Measurements from ENCODE around the gene KRT73.

KRT73 gene

GRCh38 chr12:52645120-52645761 lies 26.9 kb upstream of the KRT73 start:
- no peak for DNase-seq

DNA sequence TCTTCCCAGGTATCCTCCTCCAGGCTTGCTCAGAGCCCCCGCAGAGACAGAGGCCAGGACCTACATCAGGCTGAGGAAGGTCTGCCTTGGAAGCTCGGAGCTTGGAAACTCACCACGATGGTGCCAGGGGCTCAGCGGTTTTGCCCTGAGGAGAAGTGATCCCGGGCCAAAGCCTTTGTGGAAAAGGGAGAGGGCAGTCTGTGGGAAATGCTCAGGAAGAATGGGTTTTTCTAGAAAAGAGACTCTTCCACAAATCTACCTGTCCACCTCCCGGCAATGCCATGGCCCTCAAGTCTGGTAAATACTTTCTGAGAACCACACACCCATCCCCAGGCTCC lies 25.7 kb upstream of the KRT73 start:
- DNase-seq, result no peak

- no peak for DNase-seq
These were observed 25.1 kb upstream of the KRT73 start for GRCh38 chr12:52643233-52644077.

DNA sequence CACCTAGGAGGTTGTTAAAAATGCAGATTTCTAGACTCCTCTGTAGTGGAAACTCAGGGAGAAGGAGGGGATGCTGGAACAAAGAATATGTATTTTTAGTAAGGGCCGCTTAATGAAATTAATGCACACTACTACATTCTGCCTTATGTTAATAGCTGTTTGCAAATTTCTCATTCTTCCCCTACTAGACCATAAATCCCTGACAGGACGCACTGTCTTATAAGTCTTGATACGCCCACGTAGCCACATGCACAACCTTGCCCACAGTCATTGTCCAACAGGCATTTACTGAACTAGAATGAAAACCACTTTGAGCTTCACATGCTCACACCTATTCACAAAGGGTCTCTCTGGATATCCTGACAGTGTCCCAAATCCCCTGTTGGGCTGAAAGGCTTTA lies 23.1 kb upstream of the KRT73 start:
- DNase-seq, result no peak

DNA sequence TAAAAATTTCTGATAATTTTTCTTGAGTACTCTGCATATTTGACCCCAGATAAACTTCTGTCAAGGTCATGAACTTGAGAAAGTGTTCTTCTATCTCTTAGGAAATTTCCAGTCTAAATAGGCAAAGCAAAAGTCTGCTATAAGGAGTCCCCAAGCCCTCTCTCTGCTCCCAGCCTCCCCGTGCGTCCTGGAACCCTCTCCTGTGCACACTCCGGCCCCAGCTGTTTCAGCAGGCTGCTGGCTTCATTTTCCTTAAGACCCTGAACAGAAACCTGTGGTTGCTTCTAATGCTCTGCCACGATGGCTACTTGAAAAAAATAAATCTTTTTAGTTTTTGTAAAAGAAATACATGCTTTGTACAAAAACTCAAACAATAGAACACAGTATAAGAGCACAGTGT lies 18.9 kb upstream of the KRT73 start:
- DNase-seq, result no peak

GRCh38 chr12:52636592-52637258 lies 18.4 kb upstream of the KRT73 start:
- no peak for DNase-seq

DNA sequence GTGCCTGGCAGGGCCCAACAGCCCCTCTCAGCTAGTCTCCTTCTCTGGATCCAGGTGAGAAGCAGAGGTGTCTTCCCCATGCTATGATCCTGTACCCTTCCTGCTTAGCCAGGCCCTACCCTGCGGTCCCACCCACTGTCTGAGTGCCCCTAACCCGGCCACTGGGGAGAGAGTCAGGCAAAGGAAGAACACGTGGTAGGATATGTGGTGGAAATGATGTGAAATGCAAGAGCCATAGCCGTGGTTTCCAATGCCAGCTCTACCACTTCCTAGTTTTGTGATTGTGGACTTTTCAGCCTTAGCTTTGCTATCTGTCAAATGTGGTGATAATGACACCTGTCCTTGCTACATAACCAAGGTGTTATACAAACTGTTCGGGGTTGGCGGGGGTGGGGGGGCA lies 17.8 kb upstream of the KRT73 start:
- DNase-seq, result no peak

DNA sequence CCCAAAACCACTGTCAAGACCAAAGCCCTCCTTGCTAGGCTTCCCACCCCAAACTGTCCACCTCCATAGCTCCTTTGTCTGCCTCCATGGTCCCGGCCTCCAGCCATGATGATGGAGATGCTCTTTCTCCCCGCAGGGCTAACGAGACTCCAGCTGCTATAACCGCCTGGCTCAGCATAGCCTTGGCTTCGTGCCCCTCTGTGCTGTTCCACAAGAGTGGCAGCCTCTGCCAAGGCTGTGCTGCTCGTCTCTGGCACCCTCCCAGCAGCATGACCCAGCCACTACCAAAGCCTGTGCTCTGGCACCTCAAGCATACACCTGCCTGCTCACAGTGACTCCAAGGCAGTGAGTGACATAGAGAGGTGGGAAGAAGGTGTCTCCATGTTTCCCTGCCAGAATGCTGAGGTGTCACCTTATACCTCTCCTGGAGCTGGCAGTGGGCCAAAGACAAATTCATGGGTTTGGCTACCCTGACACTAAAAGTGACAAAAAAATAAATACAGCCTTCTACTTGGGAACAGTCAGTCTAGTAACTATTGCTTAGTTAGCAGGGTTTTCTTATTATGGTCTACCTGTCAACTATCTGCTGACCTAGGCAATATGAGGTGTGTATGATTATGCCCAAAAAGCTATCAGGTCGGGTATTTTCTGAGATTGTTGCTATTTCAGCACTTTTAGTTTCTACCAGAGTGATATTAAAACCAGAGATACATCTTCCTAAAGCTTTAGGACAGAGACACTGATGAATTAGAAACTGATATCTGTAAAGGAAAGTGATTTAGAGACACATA lies 16.1 kb upstream of the KRT73 start:
- no peak for DNase-seq

DNA sequence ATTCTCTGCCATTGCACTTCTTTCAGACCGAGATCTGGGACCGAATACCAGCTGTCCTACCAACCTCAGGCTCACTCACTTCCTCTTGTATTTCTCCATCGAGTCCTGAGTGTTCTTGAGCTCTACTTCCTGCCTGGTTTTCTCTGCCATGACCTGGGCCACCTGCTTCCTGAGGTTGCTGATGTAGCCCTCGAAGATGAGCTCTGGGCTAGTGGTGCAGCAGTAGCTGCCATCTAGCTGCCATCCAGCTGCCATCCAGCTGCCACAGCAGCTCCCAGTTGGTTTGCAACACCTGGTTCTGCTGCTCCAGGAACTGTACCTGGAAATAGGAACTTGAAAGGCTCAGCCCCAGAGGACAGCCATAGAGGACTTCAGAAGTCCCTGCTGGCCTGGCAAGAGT lies 15.0 kb upstream of the KRT73 start:
- DNase-seq, result no peak

GRCh38 chr12:52632656-52633055 lies 14.3 kb upstream of the KRT73 start:
- DNase-seq, result no peak

DNA sequence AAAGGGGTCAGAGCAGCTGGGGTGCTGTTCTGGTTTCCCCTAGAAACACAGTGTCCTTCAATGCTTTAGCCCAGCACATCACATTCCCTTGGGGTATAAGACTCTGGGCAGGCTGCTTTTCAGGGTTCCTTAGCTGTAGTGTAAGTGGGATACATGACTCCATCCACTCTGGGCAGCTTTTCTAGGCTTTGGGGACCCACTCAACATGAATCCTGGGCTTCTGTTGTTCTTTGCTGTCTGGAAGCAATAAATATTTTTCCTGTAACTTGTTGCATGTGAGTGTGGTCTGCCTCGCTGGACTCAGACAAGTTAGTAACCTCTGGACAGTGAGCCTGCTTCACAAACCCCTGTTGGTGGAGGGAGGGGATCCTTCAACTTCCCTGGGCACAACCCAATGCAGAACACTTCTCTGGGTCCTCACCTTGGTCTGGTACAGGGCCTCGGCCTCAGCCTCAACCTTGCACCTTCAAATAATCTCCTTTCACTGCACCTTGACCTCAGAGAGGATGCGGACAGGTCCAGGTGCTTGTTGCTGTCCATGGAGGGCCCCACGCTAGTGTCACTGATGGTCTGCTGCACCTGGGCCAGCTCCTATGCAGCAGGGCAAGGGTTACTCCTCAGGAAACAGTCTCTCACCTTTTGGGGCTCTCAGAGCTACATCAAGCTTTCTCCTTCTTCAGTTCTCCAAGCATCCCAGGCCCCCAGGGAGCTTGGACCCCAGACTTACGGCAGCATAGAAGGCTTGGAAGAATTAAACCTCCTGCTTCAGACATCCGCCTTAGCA lies 13.5 kb upstream of the KRT73 start:
- no peak for DNase-seq

DNA sequence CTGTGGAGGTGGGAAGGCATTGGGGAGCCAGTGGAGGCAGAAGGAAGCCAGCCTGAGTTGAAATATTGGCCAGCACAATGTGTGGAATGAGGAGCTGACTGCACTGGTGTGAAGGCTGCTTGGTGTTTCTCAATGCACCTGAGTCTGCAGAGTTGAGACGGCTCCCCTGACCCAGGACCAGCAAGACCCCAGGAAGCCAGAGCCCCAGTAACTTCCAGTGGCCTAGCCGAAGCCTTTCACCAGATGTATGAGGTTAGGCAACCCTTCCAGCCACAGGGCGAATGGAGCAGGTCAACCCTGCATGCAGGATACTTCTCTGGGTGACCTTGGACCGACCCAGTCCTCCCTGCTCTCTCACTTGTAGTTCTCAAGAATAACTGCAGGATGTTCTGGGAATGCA lies 12.9 kb upstream of the KRT73 start:
- no peak for DNase-seq

- DNase-seq, result no peak
These were observed 12.3 kb upstream of the KRT73 start for GRCh38 chr12:52630599-52631200.

DNA sequence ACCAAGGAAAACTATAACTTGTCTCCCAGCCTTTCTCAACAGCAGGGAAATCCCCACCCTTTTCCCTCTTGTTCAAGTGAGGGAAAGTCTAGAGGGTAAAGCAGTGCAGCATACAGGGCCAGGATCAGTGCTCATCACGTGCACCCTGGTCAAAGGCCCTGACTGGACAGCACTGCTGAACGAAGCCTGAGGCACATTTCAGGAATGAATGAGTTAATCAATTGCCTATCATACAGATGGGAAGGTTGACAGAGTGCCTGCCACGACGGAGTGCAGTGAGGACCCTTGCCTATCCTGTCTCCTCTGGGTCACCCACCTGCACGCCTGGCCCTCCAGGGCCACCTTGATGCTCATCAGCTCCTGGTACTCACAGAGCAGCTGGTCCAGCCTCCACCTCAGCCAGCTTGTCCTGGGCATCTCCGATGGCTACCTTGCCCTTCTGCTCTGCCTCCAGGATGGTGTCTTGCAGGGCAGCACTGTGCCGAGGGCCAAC lies 11.7 kb upstream of the KRT73 start:
- DNase-seq, result no peak

GRCh38 chr12:52629281-52630007 lies 11.1 kb upstream of the KRT73 start:
- no peak for DNase-seq

GRCh38 chr12:52628841-52629240 lies 10.5 kb upstream of the KRT73 start:
- DNase-seq, result no peak

DNA sequence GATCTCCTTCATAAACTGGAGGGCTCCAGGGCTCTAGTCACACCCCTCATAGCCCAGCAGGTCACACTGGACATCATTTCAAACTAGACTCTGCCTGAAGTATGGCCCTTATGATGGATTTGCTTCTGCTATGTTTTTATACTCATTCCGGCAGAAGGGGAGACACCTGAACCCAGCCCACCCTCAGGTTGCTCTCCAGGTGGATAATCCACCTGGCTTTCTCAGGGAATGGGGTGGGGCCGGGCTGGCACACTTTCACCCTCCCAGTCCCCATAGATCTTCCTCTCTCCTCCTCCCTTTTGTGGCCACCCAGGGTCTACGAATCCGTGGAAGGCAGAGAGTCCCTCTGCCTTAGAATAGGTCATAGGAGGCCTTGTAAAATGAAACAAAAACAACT lies 9.8 kb upstream of the KRT73 start:
- DNase-seq, result no peak

DNA sequence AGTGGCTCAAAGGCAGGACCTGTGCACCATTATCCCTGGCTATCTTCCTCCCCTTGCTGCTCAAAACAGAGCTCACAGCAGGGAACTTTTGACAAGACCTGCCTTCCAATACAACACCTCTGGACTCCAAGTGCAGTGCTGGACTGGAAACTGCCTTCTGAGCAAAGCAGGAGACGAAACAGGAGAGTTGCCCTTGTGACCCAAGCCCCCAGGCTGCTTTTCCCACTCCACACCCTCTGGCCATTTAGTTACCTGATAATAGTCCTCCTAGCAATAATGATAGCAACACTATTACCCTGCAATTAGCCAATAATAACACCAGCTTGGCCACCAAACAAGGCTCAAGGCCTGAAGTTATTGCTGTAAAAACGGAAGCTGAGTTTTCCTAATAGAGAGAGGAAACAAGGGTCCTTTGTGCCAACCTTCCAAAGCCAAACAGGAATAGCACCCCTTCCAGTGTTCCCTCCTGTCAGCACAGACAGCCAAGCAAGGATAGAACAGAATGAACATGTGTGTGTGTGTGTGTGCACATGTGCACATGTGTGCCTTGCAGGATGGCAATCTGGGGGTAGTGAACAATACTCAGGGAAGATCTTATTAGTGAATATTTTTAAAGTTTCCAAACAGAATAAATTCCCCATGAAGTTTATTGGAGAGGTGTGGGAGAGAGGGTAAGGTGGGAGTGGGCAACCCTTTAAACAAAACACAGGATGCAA lies 9.2 kb upstream of the KRT73 start:
- no peak for DNase-seq

DNA sequence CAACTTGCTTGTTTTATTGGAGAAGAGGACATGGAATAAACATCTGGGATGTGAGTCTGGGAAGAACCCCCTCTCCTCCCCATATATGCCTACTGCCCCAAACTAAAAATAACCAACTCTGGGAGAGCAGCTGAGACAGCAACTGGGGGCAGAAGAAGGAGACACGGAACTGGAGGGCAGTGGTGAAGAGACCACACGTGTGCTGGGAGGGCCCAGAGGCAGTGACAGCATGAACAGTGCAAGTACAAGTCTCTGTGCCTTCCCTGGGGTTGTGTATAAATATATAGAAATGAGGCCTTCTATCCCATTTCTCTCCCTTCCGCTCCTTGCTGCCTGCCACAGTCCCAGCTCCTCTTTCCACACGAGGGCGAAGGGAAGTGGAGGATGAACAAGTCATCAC lies 4.0 kb upstream of the KRT73 start:
- DNase-seq, result no peak

GRCh38 chr12:52618866-52619265 lies 507 bp upstream of the KRT73 start:
- no peak for DNase-seq

- DNase-seq, result no peak
These were observed 965 bp downstream of the KRT73 start for GRCh38 chr12:52617403-52617785.

Measured in stimulated activated CD4-positive, alpha-beta T cell treated with anti-CD3 and anti-CD28 coated beads, Interleukin-12 subunit alpha, Interleukin-12 subunit beta, amount 100 ng/mL, for 4 hours (primary cell).